GM23248 (cell line): ENCODE data around the gene CDYL. TPM values are rescaled to one million over a fixed set of nuclear protein-coding genes. Genes with fewer than 3 reads are reported as not detected.
A peak's percentile ranks its signal among the peaks of the same experiment; 100 is the strongest.

Experiments used
- DNase-seq: peaks from one replicate; pipeline ENCODE4 v3.0.0-alpha.2; 2015
- H2AFZ ChIP-seq: fragments of 200-600 bp; sonication (generic); 2 replicates; pipeline ENCODE4 v1.6.1; 2016; ENCODE audit warnings: antibody characterized with exemption
- H3F3A ChIP-seq: fragments of 200-600 bp; sonication (generic); 2 replicates; pipeline ENCODE4 v1.6.1; 2016; ENCODE audit warnings: mild to moderate bottlenecking, antibody characterized with exemption, mixed run types; ENCODE audit not compliant: insufficient read depth
- H3K27ac ChIP-seq: fragments of 200-600 bp; sonication (generic); 2 replicates; pipeline ENCODE4 v1.5.1; 2016; ENCODE audit warnings: mild to moderate bottlenecking
- H3K27me3 ChIP-seq: fragments of 200-600 bp; sonication (generic); replicated peaks from 2 replicates; pipeline ENCODE4 v1.6.1; 2016; ENCODE audit warnings: mild to moderate bottlenecking; ENCODE audit not compliant: insufficient read depth
- H3K36me3 ChIP-seq: fragments of 200-600 bp; sonication (generic); 2 replicates; pipeline ENCODE4 v1.6.1; 2016; ENCODE audit warnings: low read depth, mild to moderate bottlenecking
- H3K4me1 ChIP-seq: fragments of 200-600 bp; sonication (generic); 2 replicates; pipeline ENCODE4 v1.6.1; 2016; ENCODE audit warnings: mild to moderate bottlenecking; ENCODE audit not compliant: insufficient read depth
- H3K4me2 ChIP-seq: fragments of 200-600 bp; sonication (generic); one replicate; pipeline ENCODE4 v1.6.1; 2016; ENCODE audit warnings: mild to moderate bottlenecking; ENCODE audit not compliant: unreplicated experiment
- H3K4me3 ChIP-seq: fragments of 200-600 bp; sonication (generic); 2 replicates; pipeline ENCODE4 v1.5.1; 2016; ENCODE audit warnings: mild to moderate bottlenecking
- H3K79me2 ChIP-seq: fragments of 200-600 bp; sonication (generic); 2 replicates; pipeline ENCODE4 v1.6.1; 2016; ENCODE audit warnings: mild to moderate bottlenecking; ENCODE audit not compliant: insufficient read depth
- H3K9ac ChIP-seq: fragments of 200-600 bp; sonication (generic); 2 replicates; pipeline ENCODE4 v1.6.1; 2016; ENCODE audit warnings: mild to moderate bottlenecking
- H3K9me2 ChIP-seq: fragments of 200-600 bp; sonication (generic); 2 replicates; pipeline ENCODE4 v1.6.1; 2016; ENCODE audit warnings: mixed run types, mild to moderate bottlenecking, moderate library complexity; ENCODE audit not compliant: insufficient read depth
- H3K9me3 ChIP-seq: fragments of 200-600 bp; sonication (generic); one replicate; pipeline ENCODE4 v1.6.1; 2017; ENCODE audit warnings: low read depth
- H4K20me1 ChIP-seq: fragments of 200-600 bp; sonication (generic); 2 replicates; pipeline ENCODE4 v1.6.0; 2016; ENCODE audit not compliant: insufficient read depth
- EZH2 ChIP-seq: fragments of 200-600 bp; sonication (generic); IDR thresholded peaks from 2 replicates; pipeline ENCODE4 v1.6.1; 2018; ENCODE audit warnings: antibody characterized with exemption, mild to moderate bottlenecking; ENCODE audit not compliant: insufficient read depth, poor library complexity, severe bottlenecking
- EZH2phosphoT487 ChIP-seq: fragments of 200-600 bp; sonication (generic); IDR thresholded peaks from 2 replicates; pipeline ENCODE4 v1.6.1; 2018; ENCODE audit warnings: antibody characterized with exemption, moderate library complexity, mild to moderate bottlenecking, low read depth; ENCODE audit not compliant: insufficient read depth
- WGBS, 2 experiments: methylation state at CpG; one replicate each; pipeline ENCODE4 v1.1.6; 2015 to 2017; ENCODE audit warnings: low lambda C conversion rate in 2 of 2, low coverage in 1 of 2; ENCODE audit errors: missing lambda C conversion rate in 2 of 2; 5-methylcytosine and 5-hydroxymethylcytosine counted together
- in situ Hi-C: fragments of 300-500 bp; cut with MboI; formaldehyde crosslinking; loops from 2 replicates; pipeline ENCODE4 v1.15.0; 2020
- polyA plus RNA-seq: library from polyadenylated mRNA; unstranded; fragments of >200 nt; fragmentation: Nextera tagmentation; extraction: Ambion mirVana; gene quantifications from 2 replicates; pipeline ENCODE4 v1.2.1, GENCODE V29; 2016
- total RNA-seq: library from RNA; depleted of rRNA; stranded (reverse); fragments of >200 nt; shearing (Covaris generic); gene quantifications from 2 replicates; pipeline ENCODE4 v1.2.3, GENCODE V29; 2014

CDYL gene
- total and polyA plus RNA-seq, 2 experiments from 2014 or later: 7.9 to 27.9 TPM

DNA sequence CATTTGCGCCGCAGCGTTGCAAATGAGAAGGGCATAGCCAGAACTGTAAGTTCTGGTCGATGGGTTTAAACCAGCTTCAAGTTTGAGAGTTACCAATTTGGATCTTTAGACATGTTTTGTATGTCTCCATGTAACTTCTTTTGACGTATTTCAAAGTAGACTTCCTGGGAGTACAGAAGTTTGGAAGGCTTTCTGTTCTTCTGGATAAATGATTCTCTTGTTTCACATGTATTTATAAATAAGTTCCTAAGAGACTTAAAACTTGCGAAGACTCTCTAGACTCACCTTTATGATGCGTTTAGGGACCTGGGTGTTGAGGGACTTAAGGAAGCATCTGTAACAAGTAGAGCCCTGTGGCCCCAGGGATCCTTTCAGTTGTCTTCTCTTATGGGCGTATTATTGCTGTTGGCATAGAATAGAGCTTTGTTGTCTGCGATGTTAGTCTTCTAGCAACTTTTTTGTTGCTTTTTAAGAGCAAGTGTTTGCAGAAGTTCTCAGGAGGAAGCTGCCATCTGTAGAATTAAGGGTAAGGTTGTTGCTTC is 1.3 kb downstream of the CDYL start:
- DNase-seq: peak; percentile 30
- in situ Hi-C loops: no loop called here
- H4K20me1 ChIP-seq: peaks cover 17% of the 10 kb centered on the region
- H3K36me3 ChIP-seq: no peaks in the 10 kb centered on the region
- H3K9ac ChIP-seq: peak overlapping the region; percentile 71
- H3K9me3 ChIP-seq: no peaks in the 10 kb centered on the region
- peak overlapping the region; percentile 35 for H3K27ac ChIP-seq
- TF ChIP-seq EZH2phosphoT487 (no peak), EZH2 (no peak)
- no peaks in the 10 kb centered on the region for H3K27me3 ChIP-seq
- peaks cover 16% of the 10 kb centered on the region for H3K4me1 ChIP-seq
- no peaks in the 10 kb centered on the region for H3K9me2 ChIP-seq
- peaks cover 42% of the 10 kb centered on the region for H3F3A ChIP-seq
- H2AFZ ChIP-seq: peak overlapping the region; percentile 36
- WGBS, 2 experiments: 11 to 12% methylated on average over 9 of the region's 9 CpGs
- H3K4me2 ChIP-seq: peak overlapping the region; percentile 85
- H3K4me3 ChIP-seq: peak overlapping the region; percentile 74
- peaks cover 53% of the 10 kb centered on the region for H3K79me2 ChIP-seq

- 90 to 100% methylated on average over 1 of the region's 1 CpG for WGBS, 2 experiments
- Histone ChIP-seq H3K36me3 (no peaks in the 10 kb centered on the region), H3K4me3 (peak overlapping the region; percentile 74), H3K4me2 (peak overlapping the region; percentile 85), H3K79me2 (peaks cover 59% of the 10 kb centered on the region), H3F3A (peaks cover 42% of the 10 kb centered on the region), H2AFZ (no peak overlapping the region), H4K20me1 (peaks cover 17% of the 10 kb centered on the region), H3K27me3 (no peaks in the 10 kb centered on the region), H3K27ac (peak overlapping the region; percentile 35), H3K9me3 (no peaks in the 10 kb centered on the region), H3K9me2 (no peaks in the 10 kb centered on the region), H3K9ac (peak overlapping the region; percentile 71), H3K4me1 (peaks cover 16% of the 10 kb centered on the region)
- TF ChIP-seq EZH2 (no peak), EZH2phosphoT487 (no peak)
- peak; percentile 59 for DNase-seq
- in situ Hi-C loops: no loop called here
Observed at GRCh38 chr6:4778086-4778485, 1.9 kb downstream of the CDYL start.

- Histone ChIP-seq H3K36me3 (no peaks in the 10 kb centered on the region), H3K9ac (no peak overlapping the region), H3K4me3 (no peak overlapping the region), H3K4me2 (no peak overlapping the region), H2AFZ (no peak overlapping the region), H4K20me1 (peaks cover 17% of the 10 kb centered on the region), H3K79me2 (peaks cover 82% of the 10 kb centered on the region), H3F3A (peaks cover 29% of the 10 kb centered on the region), H3K27ac (no peak overlapping the region), H3K27me3 (no peaks in the 10 kb centered on the region), H3K9me2 (no peaks in the 10 kb centered on the region), H3K4me1 (peaks cover 16% of the 10 kb centered on the region), H3K9me3 (no peaks in the 10 kb centered on the region)
- in situ Hi-C loops: no loop called here
- TF ChIP-seq EZH2phosphoT487 (no peak), EZH2 (no peak)
- DNase-seq: peak; percentile 60
- WGBS, 2 experiments: 22 to 32% methylated on average over 6 to 11 of the region's 11 CpGs
Observed at GRCh38 chr6:4780360-4780812, 4.2 kb downstream of the CDYL start.

GRCh38 chr6:4781426-4781825 is 5.2 kb downstream of the CDYL start:
- Histone ChIP-seq H3K79me2 (peaks cover 93% of the 10 kb centered on the region), H3K9me3 (no peaks in the 10 kb centered on the region), H3K9ac (no peak overlapping the region), H3K27me3 (no peaks in the 10 kb centered on the region), H3K36me3 (no peaks in the 10 kb centered on the region), H3K27ac (no peak overlapping the region), H3K4me3 (no peak overlapping the region), H3F3A (peaks cover 29% of the 10 kb centered on the region), H3K9me2 (no peaks in the 10 kb centered on the region), H3K4me2 (no peak overlapping the region), H3K4me1 (peaks cover 16% of the 10 kb centered on the region), H4K20me1 (peaks cover 17% of the 10 kb centered on the region), H2AFZ (no peak overlapping the region)
- 70 to 82% methylated on average over 4 of the region's 4 CpGs for WGBS, 2 experiments
- no peak for DNase-seq
- TF ChIP-seq EZH2 (no peak), EZH2phosphoT487 (no peak)
- in situ Hi-C loops: no loop called here
